DND-41 (cell line): Measurements from ENCODE around the gene MYO1H.

Experiments used
- ATAC-seq: fragments of 200-7000 bp; cut with Tn5 transposase; 3 replicates; pipeline ENCODE4 v1.9.1; 2021; ENCODE audit warnings: low read depth; ENCODE audit not compliant: insufficient read depth
- DNase-seq: peaks from one replicate; pipeline ENCODE4 v3.0.0-alpha.2; 2020
- H2AFZ ChIP-seq: 2 replicates; pipeline ENCODE4 v1.6.0; 2012; ENCODE audit warnings: low read depth, low read length
- H3K27ac ChIP-seq: 2 replicates; pipeline ENCODE4 v1.5.1; 2012; ENCODE audit warnings: low read length, inconsistent platforms
- H3K27me3 ChIP-seq: fragments of 200-600 bp; sonication (generic); 2 replicates; pipeline ENCODE4 v1.6.0; 2012; ENCODE audit warnings: low read length, mild to moderate bottlenecking, inconsistent platforms; ENCODE audit not compliant: insufficient read depth, poor library complexity
- H3K36me3 ChIP-seq: 2 replicates; pipeline ENCODE4 v1.5.1; 2012; ENCODE audit warnings: low read length, inconsistent platforms; ENCODE audit not compliant: insufficient read depth
- H3K4me1 ChIP-seq: 2 replicates; pipeline ENCODE4 v1.5.1; 2012; ENCODE audit warnings: mild to moderate bottlenecking, low read length; ENCODE audit not compliant: insufficient read depth
- H3K4me2 ChIP-seq: 2 replicates; pipeline ENCODE4 v1.6.0; 2012; ENCODE audit warnings: mild to moderate bottlenecking, moderate library complexity, low read length, inconsistent platforms; ENCODE audit not compliant: insufficient read depth
- H3K4me3 ChIP-seq, 2 experiments: fragments of 200-600 bp in 1 of 2; shearing (Covaris generic) in 1 of 2; 2 replicates each; pipeline ENCODE4 v1.5.1; 2012 to 2016; ENCODE audit warnings: inconsistent platforms in 2 of 2, low read length in 2 of 2, mild to moderate bottlenecking in 2 of 2, low read depth in 1 of 2, moderate library complexity in 1 of 2
- H3K79me2 ChIP-seq: 2 replicates; pipeline ENCODE4 v1.6.0; 2012; ENCODE audit warnings: low read length, inconsistent platforms; ENCODE audit not compliant: insufficient read depth
- H3K9ac ChIP-seq: 2 replicates; pipeline ENCODE4 v1.6.0; 2012; ENCODE audit warnings: low read depth, mild to moderate bottlenecking, inconsistent platforms, low read length, moderate library complexity
- H3K9me3 ChIP-seq: 2 replicates; pipeline ENCODE4 v1.5.1; 2012; ENCODE audit warnings: low read length, moderate library complexity, mild to moderate bottlenecking, inconsistent platforms; ENCODE audit not compliant: insufficient read depth, severe bottlenecking
- H4K20me1 ChIP-seq: 2 replicates; pipeline ENCODE4 v1.6.0; 2012; ENCODE audit warnings: low read length; ENCODE audit not compliant: insufficient read depth
- EZH2 ChIP-seq: IDR thresholded peaks from 3 replicates; pipeline ENCODE4 v1.6.1; 2012; ENCODE audit warnings: borderline replicate concordance, low read depth, mild to moderate bottlenecking, moderate library complexity, low read length, inconsistent platforms; ENCODE audit not compliant: severe bottlenecking
- TF ChIP-seq, protein P1 (sequence below): IDR thresholded peaks from 2 replicates; pipeline ENCODE4 v1.5.1; 2012; ENCODE audit warnings: borderline replicate concordance, low read length, moderate library complexity, mild to moderate bottlenecking; ENCODE audit not compliant: poor library complexity, severe bottlenecking; ENCODE audit errors: extremely low read depth

The MYO1H gene, protein sequence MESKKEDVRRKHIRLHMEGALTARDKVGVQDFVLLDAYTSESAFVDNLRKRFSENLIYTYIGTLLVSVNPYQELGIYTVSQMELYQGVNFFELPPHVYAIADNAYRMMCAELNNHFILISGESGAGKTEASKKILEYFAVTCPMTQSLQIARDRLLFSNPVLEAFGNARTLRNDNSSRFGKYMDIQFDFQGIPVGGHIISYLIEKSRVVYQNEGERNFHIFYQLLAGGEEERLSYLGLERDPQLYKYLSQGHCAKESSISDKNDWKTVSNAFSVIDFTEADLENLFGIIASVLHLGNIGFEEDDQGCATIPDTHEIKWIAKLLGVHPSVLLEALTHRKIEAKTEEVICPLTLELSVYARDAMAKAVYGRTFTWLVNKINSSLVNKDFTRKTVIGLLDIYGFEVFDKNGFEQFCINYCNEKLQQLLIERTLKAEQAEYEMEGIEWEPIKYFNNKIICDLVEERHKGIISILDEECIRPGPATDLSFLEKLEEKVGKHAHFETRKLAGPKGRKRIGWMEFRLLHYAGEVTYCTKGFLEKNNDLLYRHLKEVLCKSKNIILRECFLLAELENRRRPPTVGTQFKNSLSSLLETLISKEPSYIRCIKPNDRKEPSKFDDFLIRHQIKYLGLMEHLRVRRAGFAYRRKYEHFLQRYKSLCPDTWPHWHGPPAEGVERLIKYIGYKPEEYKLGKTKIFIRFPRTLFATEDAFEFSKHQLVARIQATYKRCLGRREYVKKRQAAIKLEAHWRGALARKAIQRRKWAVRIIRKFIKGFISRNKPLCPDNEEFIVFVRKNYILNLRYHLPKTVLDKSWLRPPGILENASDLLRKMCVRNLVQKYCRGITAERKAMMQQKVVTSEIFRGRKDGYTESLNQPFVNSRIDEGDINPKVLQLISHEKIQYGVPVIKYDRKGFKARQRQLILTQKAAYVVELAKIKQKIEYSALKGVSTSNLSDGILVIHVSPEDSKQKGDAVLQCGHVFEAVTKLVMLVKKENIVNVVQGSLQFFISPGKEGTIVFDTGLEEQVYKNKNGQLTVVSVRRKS

DNA sequence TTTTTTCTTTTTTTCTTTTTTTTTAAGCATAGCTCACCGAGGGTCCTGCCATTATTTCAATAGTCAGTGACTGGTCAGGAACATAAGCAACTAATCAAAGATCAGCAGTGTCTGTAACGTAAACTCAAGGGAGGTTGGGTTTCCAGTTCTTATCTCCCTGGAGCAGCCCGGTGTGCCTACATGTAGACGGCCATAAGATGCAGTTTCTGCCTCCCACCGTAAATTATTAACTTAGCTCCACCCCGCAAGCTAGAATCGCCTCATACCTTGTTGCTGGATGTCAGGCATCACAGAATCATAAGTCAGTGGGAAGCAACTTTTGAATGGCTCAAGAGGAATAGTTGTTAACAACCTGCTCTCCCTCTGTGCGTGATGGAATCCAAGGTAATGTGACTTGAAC lies at the start of gene MYO1H:
TSS of gene MYO1H (plus strand) at position 312 of the 400 bp plus-strand sequence. CDS start at position 373, 61 bp downstream.
- TF ChIP-seq, protein P1, sequence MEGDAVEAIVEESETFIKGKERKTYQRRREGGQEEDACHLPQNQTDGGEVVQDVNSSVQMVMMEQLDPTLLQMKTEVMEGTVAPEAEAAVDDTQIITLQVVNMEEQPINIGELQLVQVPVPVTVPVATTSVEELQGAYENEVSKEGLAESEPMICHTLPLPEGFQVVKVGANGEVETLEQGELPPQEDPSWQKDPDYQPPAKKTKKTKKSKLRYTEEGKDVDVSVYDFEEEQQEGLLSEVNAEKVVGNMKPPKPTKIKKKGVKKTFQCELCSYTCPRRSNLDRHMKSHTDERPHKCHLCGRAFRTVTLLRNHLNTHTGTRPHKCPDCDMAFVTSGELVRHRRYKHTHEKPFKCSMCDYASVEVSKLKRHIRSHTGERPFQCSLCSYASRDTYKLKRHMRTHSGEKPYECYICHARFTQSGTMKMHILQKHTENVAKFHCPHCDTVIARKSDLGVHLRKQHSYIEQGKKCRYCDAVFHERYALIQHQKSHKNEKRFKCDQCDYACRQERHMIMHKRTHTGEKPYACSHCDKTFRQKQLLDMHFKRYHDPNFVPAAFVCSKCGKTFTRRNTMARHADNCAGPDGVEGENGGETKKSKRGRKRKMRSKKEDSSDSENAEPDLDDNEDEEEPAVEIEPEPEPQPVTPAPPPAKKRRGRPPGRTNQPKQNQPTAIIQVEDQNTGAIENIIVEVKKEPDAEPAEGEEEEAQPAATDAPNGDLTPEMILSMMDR, result no peak
- no peak for TF ChIP-seq EZH2
- Histone ChIP-seq H3K4me1 (no peaks in the 10 kb centered on the region), H3K9ac (no peak within 1 kb of the TSS), H3K4me2 (no peak within 1 kb of the TSS), H3K79me2 (no peaks in the 10 kb centered on the region), H3K4me3 (no peak within 1 kb of the TSS), H2AFZ (no peak within 1 kb of the TSS), H4K20me1 (no peaks in the 10 kb centered on the region), H3K27ac (no peak within 1 kb of the TSS), H3K9me3 (no peaks in the 10 kb centered on the region), H3K27me3 (peaks cover 4% of the 10 kb centered on the region), H3K36me3 (no peaks in the 10 kb centered on the region)
- ATAC-seq (no peak), DNase-seq (no peak)

DNA sequence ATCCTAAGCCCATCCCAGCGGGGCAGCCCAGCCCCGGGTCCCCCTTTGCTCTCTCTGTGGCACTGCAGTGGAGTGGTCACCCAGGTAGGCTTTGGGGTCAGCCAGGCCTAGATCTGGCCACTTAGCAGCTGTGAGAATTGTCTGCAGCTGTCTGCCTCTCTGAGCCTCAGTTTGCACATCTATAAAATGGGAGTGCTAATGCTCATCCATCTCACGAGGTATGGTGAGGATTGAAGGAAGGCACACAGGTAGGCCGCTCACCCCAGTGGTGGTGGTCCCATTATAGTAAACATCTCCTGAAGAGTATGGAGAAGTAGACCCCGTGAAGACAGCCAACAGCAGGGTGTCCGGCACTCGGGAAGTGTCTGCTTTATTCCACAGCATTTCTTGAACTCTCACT lies 47.9 kb upstream of the MYO1H start:
- Histone ChIP-seq H3K27ac (no peak overlapping the region), H3K27me3 (peaks cover 6% of the 10 kb centered on the region), H3K9me3 (no peaks in the 10 kb centered on the region), H3K9ac (no peak overlapping the region), H3K4me2 (no peak overlapping the region), H3K79me2 (no peaks in the 10 kb centered on the region), H2AFZ (no peak overlapping the region), H3K4me3 (no peak overlapping the region), H3K4me1 (no peaks in the 10 kb centered on the region), H4K20me1 (no peaks in the 10 kb centered on the region; the same call in 1 of the 2 replicates), H3K36me3 (no peaks in the 10 kb centered on the region)
- no peak for DNase-seq
- ATAC-seq, result no peak
- TF ChIP-seq, protein P1, result no peak

DNA sequence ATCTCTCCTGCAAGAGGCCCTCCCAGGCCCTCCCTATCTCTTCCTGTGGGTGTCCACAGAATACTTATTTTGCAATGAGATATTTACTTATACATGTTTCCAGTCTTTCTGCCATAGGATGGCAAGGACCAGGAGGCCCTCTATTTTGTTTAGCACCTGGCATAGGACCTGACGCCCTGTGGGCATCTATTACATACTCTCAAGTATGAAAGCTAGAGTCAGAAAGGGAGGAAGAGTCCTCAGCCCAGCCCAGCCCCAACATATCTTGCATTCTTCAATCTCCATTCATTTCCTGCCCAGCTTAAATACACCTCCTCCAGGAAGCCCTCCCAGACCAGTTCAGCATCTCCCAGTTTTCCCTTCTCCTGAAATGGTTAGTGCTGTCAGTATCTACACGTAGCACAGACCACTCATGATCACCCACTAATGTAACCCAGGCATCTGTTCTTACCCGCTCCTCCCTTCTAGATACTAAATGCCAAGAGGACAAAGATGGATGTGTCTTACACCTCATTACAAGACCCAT lies 46.0 kb upstream of the MYO1H start:
- H3K9me3 ChIP-seq, result no peaks in the 10 kb centered on the region
- H3K9ac ChIP-seq, result no peak overlapping the region
- H3K27me3 ChIP-seq, result peaks cover 7% of the 10 kb centered on the region
- H3K79me2 ChIP-seq, result no peaks in the 10 kb centered on the region
- no peak overlapping the region for H2AFZ ChIP-seq
- ATAC-seq (no peak), DNase-seq (no peak)
- TF ChIP-seq EZH2, result no peak
- TF ChIP-seq, protein P1, result no peak
- H3K4me2 ChIP-seq, result no peak overlapping the region
- H3K4me3 ChIP-seq, result no peak overlapping the region
- H3K36me3 ChIP-seq, result no peaks in the 10 kb centered on the region
- H4K20me1 ChIP-seq, result peaks cover under 1% of the 10 kb centered on the region
- H3K27ac ChIP-seq, result no peak overlapping the region
- no peaks in the 10 kb centered on the region for H3K4me1 ChIP-seq
